Endothelial cell of umbilical vein (primary cell): Measurements from ENCODE around the gene AGFG2. TPM values are rescaled to one million over a fixed set of nuclear protein-coding genes. Genes with fewer than 3 reads are reported as not detected.

Experiments used
- BruUV-seq: library from RNA; stranded (reverse); fragments of 400-500 nt; replicated peaks from 2 replicates; lab custom pipeline; 2021; lab: Mats Ljungman, UMichigan
- CTCF ChIA-PET: fragments of 300-600, 350-600 bp; sonication (Branson Sonifier 250); formaldehyde crosslinking; loops from one replicate; lab custom pipeline; 2021; ENCODE audit warnings: antibody characterized with exemption, inconsistent platforms; lab: Charles Lee
- POLR2A ChIA-PET: fragments of 300-600, 350-600 bp; sonication (Branson Sonifier 250); formaldehyde crosslinking; loops from one replicate; lab custom pipeline; 2021; ENCODE audit warnings: antibody characterized with exemption, inconsistent platforms; lab: Charles Lee
- DNase-seq: peaks from one replicate; pipeline ENCODE4 v3.0.0-alpha.2; 2011; ENCODE audit warnings: low read depth, low spot score
- FAIRE-seq: peaks from 2 replicates; lab custom pipeline; 2011; peaks lifted over from hg19 to GRCh38; lab: Jason Lieb, UNC
- H2AFZ ChIP-seq: 2 replicates; pipeline ENCODE4 v1.6.0; 2012; ENCODE audit warnings: low read depth, low read length, control low read depth, inconsistent platforms
- H3K27ac ChIP-seq: 2 replicates; pipeline ENCODE4 v1.5.1; 2011; ENCODE audit warnings: low read depth, mild to moderate bottlenecking, control low read depth, low read length, moderate library complexity; ENCODE audit not compliant: insufficient read depth
- H3K27me3 ChIP-seq, 2 experiments: 2 replicates each; pipeline versions ENCODE4 v1.6.0 to v1.6.1; 2011; ENCODE audit warnings: low read length in 2 of 2, mixed read lengths in 1 of 2; ENCODE audit not compliant: control insufficient read depth in 2 of 2, insufficient read depth in 2 of 2
- H3K36me3 ChIP-seq, 2 experiments: 2 replicates in 1 of 2; 3 replicates in 1 of 2; pipeline ENCODE4 v1.5.1; 2011; ENCODE audit warnings: low read length in 2 of 2, mild to moderate bottlenecking in 1 of 2, moderate library complexity in 1 of 2; ENCODE audit not compliant: control insufficient read depth in 2 of 2, insufficient read depth in 2 of 2; ENCODE audit errors: extremely low read depth in 1 of 2
- H3K4me1 ChIP-seq: 3 replicates; pipeline ENCODE4 v1.5.1; 2011; ENCODE audit warnings: mild to moderate bottlenecking, low read length; ENCODE audit not compliant: control insufficient read depth, insufficient read depth; ENCODE audit errors: extremely low read depth
- H3K4me2 ChIP-seq: 2 replicates; pipeline ENCODE4 v1.6.1; 2011; ENCODE audit warnings: low read length, control low read depth, mixed read lengths; ENCODE audit not compliant: insufficient read depth
- H3K4me3 ChIP-seq, 3 experiments: fragments of 200-600 bp in 1 of 3; sonication (generic), shearing (Covaris generic) in 1 of 3; replicated peaks in 1 of 3; 2 replicates each; pipeline ENCODE4 v1.5.1; 2011 to 2016; ENCODE audit warnings: control low read depth in 3 of 3, low read length in 3 of 3, mild to moderate bottlenecking in 2 of 3, inconsistent platforms in 1 of 3, low read depth in 1 of 3, moderate library complexity in 1 of 3; ENCODE audit not compliant: insufficient read depth in 1 of 3
- H3K79me2 ChIP-seq: 2 replicates; pipeline ENCODE4 v1.6.0; 2012; ENCODE audit warnings: low read length, inconsistent platforms; ENCODE audit not compliant: control insufficient read depth, insufficient read depth
- H3K9ac ChIP-seq: replicated peaks from 2 replicates; pipeline ENCODE3; 2011; ENCODE audit warnings: low read length, control low read depth; ENCODE audit not compliant: insufficient read depth; ENCODE audit errors: extremely low read depth
- H3K9me1 ChIP-seq: replicated peaks from 3 replicates; pipeline ENCODE4 v1.6.0; 2011; ENCODE audit warnings: mild to moderate bottlenecking, low read length; ENCODE audit not compliant: control insufficient read depth, insufficient read depth; ENCODE audit errors: extremely low read depth
- H3K9me3 ChIP-seq: replicated peaks from 2 replicates; pipeline ENCODE4 v1.5.1; 2012; ENCODE audit warnings: low read length, inconsistent platforms; ENCODE audit not compliant: control insufficient read depth, insufficient read depth
- H4K20me1 ChIP-seq: replicated peaks from 2 replicates; pipeline ENCODE3; 2011; ENCODE audit warnings: mild to moderate bottlenecking, low read length; ENCODE audit not compliant: control insufficient read depth, insufficient read depth; ENCODE audit errors: extremely low read depth
- EZH2 ChIP-seq: IDR thresholded peaks from 2 replicates; pipeline ENCODE4 v1.6.1; 2012; ENCODE audit warnings: borderline replicate concordance, low read depth, mild to moderate bottlenecking, moderate library complexity, low read length, inconsistent platforms; ENCODE audit not compliant: severe bottlenecking
- FOS ChIP-seq: IDR thresholded peaks from 2 replicates; pipeline ENCODE4 v1.6.1; 2011; ENCODE audit warnings: mild to moderate bottlenecking, low read length, moderate library complexity, borderline replicate concordance; ENCODE audit not compliant: insufficient read depth
- GATA2 ChIP-seq: IDR thresholded peaks from 2 replicates; pipeline ENCODE4 v1.7.0; 2011; ENCODE audit warnings: low read depth, mild to moderate bottlenecking, moderate library complexity, mixed read lengths, low read length; ENCODE audit not compliant: insufficient read length, insufficient read depth
- JUN ChIP-seq: IDR thresholded peaks from 2 replicates; pipeline ENCODE4 v1.6.1; 2011; ENCODE audit warnings: borderline replicate concordance, low read depth; ENCODE audit not compliant: insufficient read length, insufficient read depth
- MYC ChIP-seq: IDR thresholded peaks from one replicate; pipeline ENCODE4 v1.6.1; 2011; ENCODE audit warnings: mild to moderate bottlenecking, low read depth, low read length
- POLR2A ChIP-seq: IDR thresholded peaks from 2 replicates; pipeline ENCODE4 v1.6.1; 2012; ENCODE audit warnings: low read depth, mild to moderate bottlenecking, control low read depth, low read length
- POLR2AphosphoS5 ChIP-seq: IDR thresholded peaks from 2 replicates; pipeline ENCODE4 v1.6.1; 2012; ENCODE audit warnings: low read depth, mild to moderate bottlenecking, control low read depth, low read length, moderate library complexity; ENCODE audit not compliant: insufficient read depth
- dilution Hi-C: fragments of 300-500 bp; cut with MboI; formaldehyde crosslinking; loops from one replicate; pipeline ENCODE4 v1.15.0; 2019; ENCODE audit warnings: low sequenced_read_pairs; ENCODE audit not compliant: extremely low pct_ligation_motif_present
- intact Hi-C: fragments of 100-400 bp; cut with micrococcal nuclease; formaldehyde crosslinking; loops from one replicate; pipeline ENCODE4 v1.10.0; 2022
- polyA plus RNA-seq, 4 experiments: library from polyadenylated mRNA; depleted of rRNA in 3 of 4; stranded (reverse) in 3 of 4; unstranded in 1 of 4; fragments of >200 nt; gene quantifications; 2 replicates each; pipeline versions ENCODE4 v1.2.1 to v1.2.3, GENCODE V29; 2011 to 2012; ENCODE audit warnings: missing spikeins in 1 of 4
- total RNA-seq: library from RNA; stranded (reverse); gene quantifications from 2 replicates; pipeline ENCODE4 v1.2.3, GENCODE V29; 2021
- TF ChIP-seq, protein P1 (sequence below): IDR thresholded peaks from 2 replicates; pipeline ENCODE4 v1.6.1; 2011; ENCODE audit not compliant: insufficient read depth, insufficient read length
- TF ChIP-seq, protein P2 (sequence below), 2 donors: IDR thresholded peaks; 1 replicate in 1 of 2; 2 replicates in 1 of 2; pipeline ENCODE4 v1.5.1; 2011; ENCODE audit warnings: low read length in 2 of 2, mild to moderate bottlenecking in 2 of 2, moderate library complexity in 2 of 2, control low read depth in 1 of 2, inconsistent platforms in 1 of 2, low read depth in 1 of 2; ENCODE audit not compliant: insufficient read depth in 1 of 2; ENCODE audit errors: extremely low read depth in 1 of 2

AGFG2 gene
- total and polyA plus RNA-seq, 2 donors (not counting 3 experiments of a cell fraction or from before 2014, with no cell fraction given) = 33.6 to 44.6 TPM

DNA sequence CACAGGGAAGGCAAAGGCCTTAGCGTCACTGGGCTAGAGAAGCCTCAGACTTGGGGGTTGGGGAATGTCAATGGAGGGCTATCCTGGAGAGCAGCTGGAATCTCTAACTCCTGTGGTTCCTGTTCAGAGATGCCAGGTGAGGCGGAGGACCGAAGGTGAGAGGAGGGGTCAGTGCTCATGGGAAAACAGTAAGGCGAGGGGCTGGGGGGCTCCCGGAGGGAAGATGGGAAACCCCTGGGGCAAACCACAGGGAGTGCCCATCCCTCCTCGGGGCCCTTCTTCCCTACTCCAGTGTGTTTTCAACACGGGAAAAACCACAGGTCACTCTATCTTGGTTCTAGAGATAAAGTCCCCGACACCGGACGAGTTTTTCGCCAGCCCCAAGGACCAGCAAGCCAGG is 43.6 kb downstream of the AGFG2 start:
- Histone ChIP-seq H3K36me3 (peaks cover 18 to 34% of the 10 kb centered on the region in 2 experiments), H3K79me2 (peaks cover 29% of the 10 kb centered on the region), H3K9me1 (no peaks in the 10 kb centered on the region), H3K4me3 (no peak overlapping the region), H3K4me2 (peak overlapping the region; percentile 63), H3K9me3 (no peaks in the 10 kb centered on the region), H2AFZ (no peak overlapping the region), H3K4me1 (peaks cover 32% of the 10 kb centered on the region), H3K9ac (no peak overlapping the region), H4K20me1 (no peaks in the 10 kb centered on the region), H3K27me3 (no peaks in the 10 kb centered on the region), H3K27ac (peak overlapping the region; percentile 61)
- intact Hi-C loops (loop anchor here (10.0 kb wide), 1 partner anchor 282 kb away; the partner anchor contains the start of gene TRIP6), dilution Hi-C loops (no loop called here)
- TF ChIP-seq POLR2AphosphoS5 (no peak), POLR2A (no peak), GATA2 (no peak), FOS (no peak), MYC (no peak), JUN (no peak), EZH2 (no peak)
- TF ChIP-seq, protein P1, sequence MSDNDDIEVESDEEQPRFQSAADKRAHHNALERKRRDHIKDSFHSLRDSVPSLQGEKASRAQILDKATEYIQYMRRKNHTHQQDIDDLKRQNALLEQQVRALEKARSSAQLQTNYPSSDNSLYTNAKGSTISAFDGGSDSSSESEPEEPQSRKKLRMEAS = no peak
- TF ChIP-seq, protein P2, sequence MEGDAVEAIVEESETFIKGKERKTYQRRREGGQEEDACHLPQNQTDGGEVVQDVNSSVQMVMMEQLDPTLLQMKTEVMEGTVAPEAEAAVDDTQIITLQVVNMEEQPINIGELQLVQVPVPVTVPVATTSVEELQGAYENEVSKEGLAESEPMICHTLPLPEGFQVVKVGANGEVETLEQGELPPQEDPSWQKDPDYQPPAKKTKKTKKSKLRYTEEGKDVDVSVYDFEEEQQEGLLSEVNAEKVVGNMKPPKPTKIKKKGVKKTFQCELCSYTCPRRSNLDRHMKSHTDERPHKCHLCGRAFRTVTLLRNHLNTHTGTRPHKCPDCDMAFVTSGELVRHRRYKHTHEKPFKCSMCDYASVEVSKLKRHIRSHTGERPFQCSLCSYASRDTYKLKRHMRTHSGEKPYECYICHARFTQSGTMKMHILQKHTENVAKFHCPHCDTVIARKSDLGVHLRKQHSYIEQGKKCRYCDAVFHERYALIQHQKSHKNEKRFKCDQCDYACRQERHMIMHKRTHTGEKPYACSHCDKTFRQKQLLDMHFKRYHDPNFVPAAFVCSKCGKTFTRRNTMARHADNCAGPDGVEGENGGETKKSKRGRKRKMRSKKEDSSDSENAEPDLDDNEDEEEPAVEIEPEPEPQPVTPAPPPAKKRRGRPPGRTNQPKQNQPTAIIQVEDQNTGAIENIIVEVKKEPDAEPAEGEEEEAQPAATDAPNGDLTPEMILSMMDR (IDR thresholded peaks at IDR 0.05; ENCODE audit: extremely low read depth in 1 of 2, insufficient read depth in 1 of 2, low read depth in 1 of 2, low read length in 2 of 2) = no peak
- ChIA-PET POLR2A (no interaction called here), CTCF (interaction anchor here (1.3 to 3.3 kb wide), 5 partner anchors 18 to 270 kb away, joined by 3 to 19 read pairs (median 5); partner anchors contain the start of gene SLC12A9)
- DNase-seq (no peak), FAIRE-seq (no peak)
- BruUV-seq = no TSS peak
